ENCODE measurements around the gene MEGF8.

Gene MEGF8

GRCh38 chr19:42368765-42369164, 43.3 kb downstream of the MEGF8 start:
- TF ChIP-seq CTCF (IDR thresholded peaks at IDR 0.05; ENCODE audit: extremely low read depth, missing control alignments) = no peak
- no peak for DNase-seq (ENCODE audit: low spot score)

DNA sequence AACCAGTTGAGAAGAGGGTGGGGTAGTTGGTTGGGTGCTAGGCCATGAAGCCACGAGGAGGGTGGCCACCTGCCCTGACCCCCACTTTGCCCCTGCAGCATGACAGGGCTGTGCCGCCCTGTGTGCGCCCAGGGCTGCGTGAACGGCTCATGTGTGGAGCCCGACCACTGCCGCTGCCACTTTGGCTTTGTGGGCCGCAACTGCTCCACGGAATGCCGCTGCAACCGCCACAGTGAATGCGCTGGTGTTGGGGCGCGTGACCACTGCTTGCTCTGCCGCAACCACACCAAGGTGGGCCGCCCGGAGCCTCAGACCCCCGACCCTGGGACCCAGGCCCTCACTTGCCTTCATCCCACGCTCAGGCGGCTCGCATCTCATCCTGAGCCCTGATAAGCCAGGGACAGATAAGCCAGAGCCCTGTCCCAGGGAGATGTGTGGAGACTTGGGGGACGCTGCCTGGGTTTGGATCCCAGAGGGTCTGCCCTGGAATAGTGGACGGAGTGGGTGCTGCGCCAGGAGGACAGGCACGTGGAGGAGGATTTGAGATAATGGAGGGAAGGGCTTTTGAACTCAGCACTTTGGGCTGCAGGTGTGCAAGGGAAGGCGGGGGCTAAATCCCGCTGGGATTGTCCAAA, 44.1 kb downstream of the MEGF8 start:
- DNase-seq (ENCODE audit: low spot score) = no peak
- TF ChIP-seq CTCF (IDR thresholded peaks at IDR 0.05; ENCODE audit: extremely low read depth, missing control alignments) = no peak

DNA sequence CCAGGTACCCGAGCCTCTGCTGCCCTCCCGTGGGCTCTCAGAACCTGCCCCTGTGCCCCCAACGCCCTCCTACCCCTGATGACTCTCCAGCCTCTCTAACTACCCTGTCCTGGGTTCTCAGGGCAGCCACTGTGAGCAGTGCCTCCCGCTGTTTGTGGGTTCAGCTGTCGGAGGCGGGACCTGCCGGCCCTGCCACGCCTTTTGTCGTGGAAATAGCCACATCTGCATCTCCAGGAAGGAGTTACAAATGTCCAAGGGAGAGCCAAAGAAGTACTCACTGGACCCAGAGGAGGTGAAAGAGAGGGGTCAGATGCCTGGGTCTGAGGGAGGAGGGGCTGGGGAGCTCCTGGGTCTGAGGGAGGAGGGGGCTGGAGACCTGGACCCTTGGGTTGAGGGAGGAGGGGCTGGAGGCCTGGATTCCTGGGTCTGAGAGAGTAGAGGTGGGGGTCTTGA, 44.7 kb downstream of the MEGF8 start:
- TF ChIP-seq CTCF (IDR thresholded peaks at IDR 0.05; ENCODE audit: extremely low read depth, missing control alignments) = no peak
- no peak for DNase-seq (ENCODE audit: low spot score)

DNA sequence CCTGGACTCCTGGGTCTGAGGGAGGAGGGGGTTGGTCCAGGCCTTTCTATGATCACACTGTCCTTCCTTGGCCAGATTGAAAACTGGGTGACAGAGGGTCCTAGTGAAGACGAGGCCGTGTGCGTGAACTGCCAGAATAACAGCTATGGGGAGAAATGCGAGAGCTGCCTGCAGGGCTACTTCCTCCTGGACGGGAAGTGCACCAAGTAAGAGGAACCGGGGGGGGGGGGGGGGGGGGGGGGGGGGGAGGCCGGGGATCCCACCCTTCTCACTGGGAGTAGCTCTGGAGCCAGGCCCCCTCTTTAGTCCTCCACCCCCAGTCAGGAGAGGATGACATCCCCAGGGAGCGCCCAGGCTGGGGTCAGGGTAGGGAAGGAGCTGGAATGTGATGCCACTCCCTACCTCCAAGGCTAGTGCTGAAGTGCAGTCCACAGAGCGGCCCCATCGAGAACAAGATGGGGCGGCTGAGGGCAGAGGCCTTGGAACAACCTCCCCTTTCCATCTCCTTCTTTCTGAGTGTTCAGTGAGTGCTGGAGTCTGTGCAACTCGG, 45.3 kb downstream of the MEGF8 start:
- TF ChIP-seq CTCF (IDR thresholded peaks at IDR 0.05; ENCODE audit: extremely low read depth, missing control alignments) = no peak
- no peak for DNase-seq (ENCODE audit: low spot score)

GRCh38 chr19:42374826-42375376, 49.5 kb downstream of the MEGF8 start:
- TF ChIP-seq CTCF (IDR thresholded peaks at IDR 0.05; ENCODE audit: extremely low read depth, missing control alignments) = no peak
- DNase-seq (ENCODE audit: low spot score) = no peak

- no peak for DNase-seq (ENCODE audit: low spot score)
- TF ChIP-seq CTCF (IDR thresholded peaks at IDR 0.05; ENCODE audit: extremely low read depth, missing control alignments) = no peak
Observed at GRCh38 chr19:42375415-42376176, 50.2 kb downstream of the MEGF8 start.

- no peak for DNase-seq (ENCODE audit: low spot score)
- TF ChIP-seq CTCF (IDR thresholded peaks at IDR 0.05; ENCODE audit: extremely low read depth, missing control alignments) = no peak
Observed at GRCh38 chr19:42376177-42376555, 50.7 kb downstream of the MEGF8 start.

Data from GM20000 (cell line).